Measurements from ENCODE around the gene TECTB.

DNA sequence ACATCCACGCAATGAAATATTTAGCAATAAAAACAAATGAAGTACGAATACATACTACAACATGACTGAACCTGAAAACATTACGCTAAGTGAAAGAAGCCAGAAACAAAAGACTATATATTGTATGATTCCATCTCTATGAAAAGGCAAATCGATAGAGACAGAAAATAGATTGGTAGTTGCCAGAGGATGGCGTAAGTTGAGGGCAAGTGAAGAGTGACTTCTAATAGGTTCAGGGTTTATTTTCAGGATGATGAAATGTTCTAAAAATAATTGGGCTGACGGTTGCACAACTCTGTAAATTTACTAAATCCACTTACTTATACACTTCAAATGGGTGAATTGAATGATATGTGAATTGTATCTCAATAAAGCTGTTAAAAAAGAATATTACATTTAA is 39.5 kb upstream of the TECTB start:
- TF ChIP-seq, protein P1, sequence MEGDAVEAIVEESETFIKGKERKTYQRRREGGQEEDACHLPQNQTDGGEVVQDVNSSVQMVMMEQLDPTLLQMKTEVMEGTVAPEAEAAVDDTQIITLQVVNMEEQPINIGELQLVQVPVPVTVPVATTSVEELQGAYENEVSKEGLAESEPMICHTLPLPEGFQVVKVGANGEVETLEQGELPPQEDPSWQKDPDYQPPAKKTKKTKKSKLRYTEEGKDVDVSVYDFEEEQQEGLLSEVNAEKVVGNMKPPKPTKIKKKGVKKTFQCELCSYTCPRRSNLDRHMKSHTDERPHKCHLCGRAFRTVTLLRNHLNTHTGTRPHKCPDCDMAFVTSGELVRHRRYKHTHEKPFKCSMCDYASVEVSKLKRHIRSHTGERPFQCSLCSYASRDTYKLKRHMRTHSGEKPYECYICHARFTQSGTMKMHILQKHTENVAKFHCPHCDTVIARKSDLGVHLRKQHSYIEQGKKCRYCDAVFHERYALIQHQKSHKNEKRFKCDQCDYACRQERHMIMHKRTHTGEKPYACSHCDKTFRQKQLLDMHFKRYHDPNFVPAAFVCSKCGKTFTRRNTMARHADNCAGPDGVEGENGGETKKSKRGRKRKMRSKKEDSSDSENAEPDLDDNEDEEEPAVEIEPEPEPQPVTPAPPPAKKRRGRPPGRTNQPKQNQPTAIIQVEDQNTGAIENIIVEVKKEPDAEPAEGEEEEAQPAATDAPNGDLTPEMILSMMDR (IDR thresholded peaks at IDR 0.05) = no peak
- TF ChIP-seq POLR2A (IDR thresholded peaks at IDR 0.05) = no peak

Data from heart left ventricle (tissue), 13 donors.